Body of pancreas (tissue), 4 donors: ENCODE data around the gene SH2D4B. TPM values are rescaled to one million over a fixed set of nuclear protein-coding genes. Genes with fewer than 3 reads are reported as not detected.

Source experiments
- ATAC-seq: fragments of 150-250 bp; one replicate; pipeline ENCODE4 v1.9.1; 2016
- DNase-seq, 4 donors: peaks; one replicate each; pipeline ENCODE4 v3.0.0-alpha.2; 2019
- H3K27ac ChIP-seq, 4 donors: fragments of 200-600 bp; sonication (generic); 1 replicate in 3 of 4; 2 replicates in 1 of 4; pipeline versions ENCODE4 v1.5.1 to v1.6.1; 2016 to 2019; ENCODE audit warnings: mild to moderate bottlenecking in 1 of 4, mixed read lengths in 1 of 4, moderate library complexity in 1 of 4
- H3K27me3 ChIP-seq, 2 donors: fragments of 200-600 bp; sonication (generic); one replicate each; pipeline ENCODE4 v1.6.0; 2016; ENCODE audit warnings: mild to moderate bottlenecking in 1 of 2
- H3K36me3 ChIP-seq, 2 donors: fragments of 200-600 bp; sonication (generic); replicated peaks in 1 of 2; 2 replicates each; pipeline ENCODE4 v1.5.1; 2016; ENCODE audit warnings: low read depth in 2 of 2; ENCODE audit not compliant: insufficient read depth in 1 of 2
- H3K4me1 ChIP-seq: fragments of 200-600 bp; sonication (generic); one replicate; pipeline ENCODE4 v1.6.0; 2016
- H3K4me3 ChIP-seq, 2 donors: fragments of 200-600 bp; sonication (generic); 1 replicate in 1 of 2; 2 replicates in 1 of 2; pipeline ENCODE4 v1.5.1; 2016 to 2019
- H3K9me3 ChIP-seq, 3 donors: fragments of 200-600 bp; sonication (generic); 1 replicate in 2 of 3; 2 replicates in 1 of 3; pipeline ENCODE4 v1.5.1; 2016
- POLR2A ChIP-seq, 3 donors: fragments of 450-650 bp; IDR thresholded peaks; one replicate each; pipeline ENCODE4 v1.6.1; 2016; ENCODE audit warnings: antibody characterized with exemption in 3 of 3, mild to moderate bottlenecking in 2 of 3
- WGBS, 2 donors: methylation state at CpG; one replicate each; pipeline ENCODE4 v1.1.5; 2017; 5-methylcytosine and 5-hydroxymethylcytosine counted together
- intact Hi-C: fragments of 100-400 bp; cut with DNase I; formaldehyde crosslinking; loops from one replicate; pipeline ENCODE4 v1.15.1; 2023
- total RNA-seq, 2 donors: library from RNA; depleted of rRNA; stranded (reverse); fragments of >200 nt; gene quantifications; one replicate each; pipeline ENCODE4 v1.1.0, GENCODE V29; 2016
- TF ChIP-seq, protein P1 (sequence below), 7 experiments: fragments of 450-650 bp in 4 of 7; fragments of 200-600 bp in 3 of 7; sonication (generic) in 3 of 7; IDR thresholded peaks; one replicate each; pipeline ENCODE4 v1.5.1; 2016 to 2019; ENCODE audit warnings: antibody characterized with exemption in 7 of 7

Gene SH2D4B
- total RNA-seq, 2 donors from 2014 or later = 0.33 TPM; not detected in 1

DNA sequence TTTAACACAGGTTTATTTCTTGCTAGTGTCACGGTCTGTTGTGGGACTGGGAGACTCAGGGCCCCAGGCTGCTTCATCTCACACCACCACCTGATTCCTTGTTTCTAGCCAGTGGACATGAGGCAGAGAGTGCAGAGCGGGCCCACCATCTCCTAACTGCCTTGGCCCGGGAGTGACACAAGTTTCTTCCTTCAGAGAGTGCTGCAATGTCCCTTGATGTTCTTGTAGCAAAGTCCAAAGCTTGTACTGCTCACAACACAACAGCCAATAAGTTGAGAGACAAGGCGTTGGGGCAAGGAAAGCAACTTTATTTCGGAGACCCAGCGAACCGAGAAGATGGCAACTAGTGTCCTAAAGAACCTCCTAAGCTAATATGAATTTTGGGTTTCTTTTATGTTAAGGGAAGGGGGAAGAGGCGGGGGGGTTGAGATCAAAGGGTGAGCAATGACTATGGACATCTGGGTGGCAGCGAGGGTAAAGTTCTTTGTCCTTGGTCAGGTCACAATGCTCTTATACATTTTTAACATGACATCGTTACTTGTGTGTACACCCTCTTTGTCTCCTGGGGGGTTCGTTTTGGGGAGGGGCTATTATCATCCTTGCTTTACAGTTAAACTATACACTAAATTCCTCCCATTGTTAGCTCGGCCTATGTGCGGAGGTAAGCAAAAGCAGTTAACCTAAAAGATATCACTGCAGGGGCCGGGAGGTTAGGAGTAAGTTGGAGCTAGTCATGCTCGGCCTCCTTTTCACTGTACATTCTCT, 31.6 kb downstream of the SH2D4B start:
- WGBS, 2 donors = 78 to 80% methylated on average over 14 of the region's 15 CpGs
- Histone ChIP-seq H3K36me3 (no peaks in the 10 kb centered on the region), H3K4me3 (no peak overlapping the region), H3K27me3 (no peaks in the 10 kb centered on the region), H3K9me3 (no peaks in the 10 kb centered on the region), H3K27ac (no peak overlapping the region), H3K4me1 (no peaks in the 10 kb centered on the region)
- no peak for TF ChIP-seq POLR2A (IDR thresholded peaks at IDR 0.05)
- TF ChIP-seq, protein P1, sequence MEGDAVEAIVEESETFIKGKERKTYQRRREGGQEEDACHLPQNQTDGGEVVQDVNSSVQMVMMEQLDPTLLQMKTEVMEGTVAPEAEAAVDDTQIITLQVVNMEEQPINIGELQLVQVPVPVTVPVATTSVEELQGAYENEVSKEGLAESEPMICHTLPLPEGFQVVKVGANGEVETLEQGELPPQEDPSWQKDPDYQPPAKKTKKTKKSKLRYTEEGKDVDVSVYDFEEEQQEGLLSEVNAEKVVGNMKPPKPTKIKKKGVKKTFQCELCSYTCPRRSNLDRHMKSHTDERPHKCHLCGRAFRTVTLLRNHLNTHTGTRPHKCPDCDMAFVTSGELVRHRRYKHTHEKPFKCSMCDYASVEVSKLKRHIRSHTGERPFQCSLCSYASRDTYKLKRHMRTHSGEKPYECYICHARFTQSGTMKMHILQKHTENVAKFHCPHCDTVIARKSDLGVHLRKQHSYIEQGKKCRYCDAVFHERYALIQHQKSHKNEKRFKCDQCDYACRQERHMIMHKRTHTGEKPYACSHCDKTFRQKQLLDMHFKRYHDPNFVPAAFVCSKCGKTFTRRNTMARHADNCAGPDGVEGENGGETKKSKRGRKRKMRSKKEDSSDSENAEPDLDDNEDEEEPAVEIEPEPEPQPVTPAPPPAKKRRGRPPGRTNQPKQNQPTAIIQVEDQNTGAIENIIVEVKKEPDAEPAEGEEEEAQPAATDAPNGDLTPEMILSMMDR (IDR thresholded peaks at IDR 0.05) = no peak
- intact Hi-C loops = no loop called here
- ATAC-seq (no peak), DNase-seq (no peak)

DNA sequence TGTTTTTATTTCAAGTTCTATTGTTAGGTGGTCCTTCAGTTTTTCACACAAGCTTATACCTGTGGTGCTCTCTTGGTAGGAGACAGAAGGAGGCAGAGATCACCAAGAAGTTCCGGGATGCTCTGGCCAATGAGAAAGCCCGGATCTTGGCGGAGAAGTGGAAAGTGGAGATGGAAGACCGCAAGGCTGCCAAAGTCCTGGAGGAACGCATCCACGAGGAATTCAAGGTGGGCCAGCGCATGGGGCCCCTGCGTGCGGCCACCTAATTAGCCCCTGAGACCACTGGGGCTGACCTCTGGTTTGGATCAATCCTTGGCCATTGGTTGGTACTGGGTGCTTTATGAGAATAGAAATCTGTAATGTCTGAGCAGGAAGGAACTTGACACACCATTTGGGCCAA, 33.6 kb downstream of the SH2D4B start:
- ATAC-seq = no peak
- H3K9me3 ChIP-seq = no peaks in the 10 kb centered on the region
- H3K27ac ChIP-seq = no peak overlapping the region
- no peaks in the 10 kb centered on the region for H3K27me3 ChIP-seq
- H3K4me3 ChIP-seq = no peak overlapping the region
- DNase-seq = no peak
- WGBS, 2 donors = 87 to 92% methylated on average over 9 of the region's 9 CpGs
- no peak for TF ChIP-seq POLR2A (IDR thresholded peaks at IDR 0.05)
- TF ChIP-seq, protein P1 (IDR thresholded peaks at IDR 0.05) = no peak
- no peaks in the 10 kb centered on the region for H3K4me1 ChIP-seq
- intact Hi-C loops = no loop called here
- no peaks in the 10 kb centered on the region for H3K36me3 ChIP-seq

DNA sequence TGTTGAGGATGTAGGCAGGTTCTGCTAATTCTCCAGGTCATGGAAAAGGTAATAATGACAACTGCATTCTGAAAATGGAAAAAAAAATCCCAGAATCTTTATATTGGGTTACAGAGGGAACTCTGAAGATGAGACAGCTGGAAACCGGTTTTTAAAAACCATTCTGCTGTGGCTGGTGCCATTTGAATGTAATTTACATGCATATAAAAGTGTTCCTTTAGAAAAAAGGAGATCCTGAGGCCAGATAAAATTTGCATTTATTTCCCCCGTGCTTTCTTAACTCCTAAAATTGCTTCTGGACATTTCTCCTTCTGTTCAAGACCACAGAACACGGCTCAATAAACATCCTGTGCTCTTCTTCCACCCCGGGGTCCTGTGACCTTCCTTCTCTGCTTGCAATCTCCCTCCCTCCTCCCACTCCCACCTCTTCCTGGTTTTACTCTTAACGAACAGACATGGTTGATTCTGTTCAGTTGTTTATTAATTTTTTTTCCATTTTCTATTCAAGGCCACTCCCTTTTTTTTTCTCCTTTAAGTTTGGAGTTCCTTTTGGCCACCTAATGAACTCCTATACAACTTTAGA, 41.6 kb downstream of the SH2D4B start:
- 15 to 22% methylated on average over 5 of the region's 5 CpGs for WGBS, 2 donors
- H3K27ac ChIP-seq = no peak overlapping the region
- H3K9me3 ChIP-seq = peaks cover 0 to 7% (median 0%) of the 10 kb centered on the region in 3 donors
- H3K36me3 ChIP-seq = no peaks in the 10 kb centered on the region
- TF ChIP-seq POLR2A (IDR thresholded peaks at IDR 0.05) = no peak
- TF ChIP-seq, protein P1 (IDR thresholded peaks at IDR 0.05) = no peak
- ATAC-seq (no peak), DNase-seq (no peak)
- H3K4me1 ChIP-seq = no peaks in the 10 kb centered on the region
- no peaks in the 10 kb centered on the region for H3K27me3 ChIP-seq
- intact Hi-C loops = no loop called here
- no peak overlapping the region for H3K4me3 ChIP-seq

DNA sequence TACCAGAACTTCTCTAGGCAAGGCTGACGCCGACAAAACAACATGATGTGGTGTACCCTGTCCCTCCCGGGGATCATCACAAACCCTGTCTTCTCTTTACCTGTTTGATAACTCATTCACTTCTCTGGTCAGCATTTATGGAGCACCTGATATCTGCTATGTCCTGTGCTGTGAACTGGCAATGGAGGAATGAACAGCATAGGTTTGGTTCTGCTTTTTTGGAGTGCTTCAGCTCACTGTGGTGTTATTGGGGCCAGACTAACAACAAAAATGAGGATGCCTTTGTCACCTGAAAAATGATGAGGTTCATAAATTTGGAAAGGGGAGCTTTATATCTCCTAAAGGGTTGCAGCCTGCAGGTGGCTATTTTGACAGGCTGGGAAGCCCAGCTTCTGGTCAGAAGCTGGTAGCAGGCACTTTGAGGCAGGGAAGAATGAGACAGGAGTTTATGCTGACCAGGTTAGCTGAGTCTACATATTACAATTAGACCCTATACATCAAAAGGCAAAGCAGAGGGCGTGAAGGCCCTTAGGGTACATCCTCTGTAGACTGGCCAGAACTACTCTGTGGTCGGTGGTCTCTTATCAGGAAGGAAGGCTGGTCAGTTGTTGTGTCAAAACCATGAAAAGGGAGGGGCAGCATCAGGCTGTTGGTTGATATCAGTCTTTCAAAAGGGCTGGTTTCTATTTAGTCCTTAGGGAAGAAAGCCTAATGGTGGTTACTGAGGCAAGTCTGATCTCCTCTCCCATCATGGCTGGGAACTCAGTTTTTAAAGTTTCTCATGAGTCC, 42.3 kb downstream of the SH2D4B start:
- 63 to 73% methylated on average over 5 of the region's 5 CpGs for WGBS, 2 donors
- peaks cover 0 to 7% (median 0%) of the 10 kb centered on the region in 3 donors for H3K9me3 ChIP-seq
- no peak overlapping the region for H3K4me3 ChIP-seq
- H3K4me1 ChIP-seq = no peaks in the 10 kb centered on the region
- H3K27me3 ChIP-seq = no peaks in the 10 kb centered on the region
- DNase-seq = no peak
- intact Hi-C loops = no loop called here
- ATAC-seq = no peak
- no peak overlapping the region for H3K27ac ChIP-seq
- H3K36me3 ChIP-seq = no peaks in the 10 kb centered on the region
- TF ChIP-seq, protein P1 (IDR thresholded peaks at IDR 0.05) = no peak
- TF ChIP-seq POLR2A (IDR thresholded peaks at IDR 0.05) = no peak
